HepG2 (cell line): ENCODE data around the gene NCOA7. TPM values are rescaled to one million over a fixed set of nuclear protein-coding genes. Genes with fewer than 3 reads are reported as not detected.
A peak's percentile ranks its signal among the peaks of the same experiment; 100 is the strongest.

Experiments
- CC2D1A ChIP-seq: sonication (generic); formaldehyde crosslinking; IDR thresholded peaks from 2 replicates; pipeline ENCODE4 v1.8.1; 2023; ENCODE audit warnings: mild to moderate bottlenecking, missing genetic modification reagents
- HES4 ChIP-seq: sonication (generic); formaldehyde crosslinking; IDR thresholded peaks from 2 replicates; pipeline ENCODE4 v1.9.0; 2021; ENCODE audit warnings: mild to moderate bottlenecking, missing genetic modification reagents, borderline replicate concordance
- HINFP ChIP-seq: sonication (generic); formaldehyde crosslinking; IDR thresholded peaks from 2 replicates; pipeline ENCODE4 v1.4.0; 2020; ENCODE audit warnings: low read depth, mild to moderate bottlenecking, missing genetic modification reagents
- ISX ChIP-seq: sonication (generic); formaldehyde crosslinking; conservative IDR thresholded peaks from 2 replicates; pipeline ENCODE4 v1.5.0; 2020; ENCODE audit warnings: missing genetic modification reagents
- MAFF ChIP-seq: IDR thresholded peaks from 2 replicates; pipeline ENCODE4 v1.6.1; 2011; ENCODE audit warnings: low read depth, low read length, improper control_type of control experiment
- MAX ChIP-seq: IDR thresholded peaks from 2 replicates; pipeline ENCODE4 v1.6.1; 2012; ENCODE audit warnings: inconsistent platforms
- MAZ ChIP-seq, 2 experiments: sonication (generic) in 1 of 2; formaldehyde crosslinking in 1 of 2; IDR thresholded peaks; 2 replicates each; pipeline versions ENCODE4 v1.5.0 to v1.6.1; 2012 to 2020; ENCODE audit warnings: low read depth in 2 of 2, mild to moderate bottlenecking in 2 of 2, borderline replicate concordance in 1 of 2, improper control_type of control experiment in 1 of 2, low read length in 1 of 2, missing genetic modification reagents in 1 of 2, moderate library complexity in 1 of 2
- NR2C2 ChIP-seq: sonication (generic); formaldehyde crosslinking; IDR thresholded peaks from 2 replicates; pipeline ENCODE4 v1.4.0; 2020; ENCODE audit warnings: missing genetic modification reagents, mild to moderate bottlenecking, moderate library complexity, borderline replicate concordance
- NR3C1 ChIP-seq: sonication (generic); formaldehyde crosslinking; IDR thresholded peaks from 2 replicates; pipeline ENCODE4 v1.4.0; 2020; ENCODE audit warnings: missing genetic modification reagents
- RARA ChIP-seq: IDR thresholded peaks from 2 replicates; pipeline ENCODE4 v1.6.1; 2016; ENCODE audit warnings: missing genetic modification reagents, missing compliant biosample characterization
- THAP11 ChIP-seq: IDR thresholded peaks from 2 replicates; pipeline ENCODE4 v1.6.1; 2016; ENCODE audit warnings: missing biosample characterization, missing genetic modification reagents
- TOPORS ChIP-seq: sonication (generic); formaldehyde crosslinking; IDR thresholded peaks from 2 replicates; pipeline ENCODE4 v1.8.0; 2023; ENCODE audit warnings: mild to moderate bottlenecking, missing genetic modification reagents
- ZFAT ChIP-seq: sonication (generic); formaldehyde crosslinking; conservative IDR thresholded peaks from 2 replicates; pipeline ENCODE4 v1.8.1; 2023; ENCODE audit warnings: missing genetic modification reagents, inconsistent platforms
- ZNF17 ChIP-seq: sonication (generic); formaldehyde crosslinking; IDR thresholded peaks from 2 replicates; pipeline ENCODE4 v1.5.0; 2020; ENCODE audit warnings: mild to moderate bottlenecking, missing genetic modification reagents
- ZNF205 ChIP-seq: IDR thresholded peaks from 2 replicates; pipeline ENCODE4 v1.6.1; 2018; ENCODE audit warnings: missing biosample characterization, missing genetic modification reagents
- ZNF644 ChIP-seq: IDR thresholded peaks from 2 replicates; pipeline ENCODE4 v1.6.1; 2016; ENCODE audit warnings: low read depth
- ZNF749 ChIP-seq: sonication (generic); formaldehyde crosslinking; IDR thresholded peaks from 2 replicates; pipeline ENCODE4 v1.8.0; 2022; ENCODE audit warnings: mild to moderate bottlenecking, missing genetic modification reagents, moderate library complexity, borderline replicate concordance
- ZNF75D ChIP-seq: sonication (generic); formaldehyde crosslinking; IDR thresholded peaks from 2 replicates; pipeline ENCODE4 v1.8.1; 2023; ENCODE audit warnings: missing genetic modification reagents, mild to moderate bottlenecking, borderline replicate concordance
- ZZZ3 ChIP-seq: sonication (generic); formaldehyde crosslinking; IDR thresholded peaks from 2 replicates; pipeline ENCODE4 v1.4.0; 2020; ENCODE audit warnings: missing genetic modification reagents, mild to moderate bottlenecking, borderline replicate concordance
- polyA plus RNA-seq, 8 experiments: library from polyadenylated mRNA; depleted of rRNA in 3 of 8; stranded (reverse) in 7 of 8; unstranded in 1 of 8; fragments of >200 nt; fragmentation: Illumina TruSeq in 4 of 8; extraction: Trizol in 4 of 8; gene quantifications; 2 replicates each; pipeline versions ENCODE4 v1.2.1 to v1.2.3, GENCODE V29; 2011 to 2016; ENCODE audit warnings: low read depth in 4 of 8, missing spikeins in 1 of 8, mixed read lengths in 1 of 8; ENCODE audit not compliant: insufficient read depth in 1 of 8
- total RNA-seq, 5 experiments: library from RNA; depleted of rRNA; stranded (reverse); fragments of >200 nt; fragmentation: Illumina TruSeq; extraction: Trizol; gene quantifications; 2 replicates each; pipeline ENCODE4 v1.2.3, GENCODE V29; 2016; ENCODE audit warnings: low read depth in 1 of 5
- TF ChIP-seq, protein P1 (sequence below): IDR thresholded peaks from 2 replicates; pipeline ENCODE4 v1.6.1; 2016; ENCODE audit warnings: low read depth, missing genetic modification reagents, missing compliant biosample characterization

NCOA7 gene
- total and polyA plus RNA-seq, 2 of the 13 experiments (the other 11 are each of a cell fraction or from before 2014, with no cell fraction given) = 13.6 to 20.8 TPM

DNA sequence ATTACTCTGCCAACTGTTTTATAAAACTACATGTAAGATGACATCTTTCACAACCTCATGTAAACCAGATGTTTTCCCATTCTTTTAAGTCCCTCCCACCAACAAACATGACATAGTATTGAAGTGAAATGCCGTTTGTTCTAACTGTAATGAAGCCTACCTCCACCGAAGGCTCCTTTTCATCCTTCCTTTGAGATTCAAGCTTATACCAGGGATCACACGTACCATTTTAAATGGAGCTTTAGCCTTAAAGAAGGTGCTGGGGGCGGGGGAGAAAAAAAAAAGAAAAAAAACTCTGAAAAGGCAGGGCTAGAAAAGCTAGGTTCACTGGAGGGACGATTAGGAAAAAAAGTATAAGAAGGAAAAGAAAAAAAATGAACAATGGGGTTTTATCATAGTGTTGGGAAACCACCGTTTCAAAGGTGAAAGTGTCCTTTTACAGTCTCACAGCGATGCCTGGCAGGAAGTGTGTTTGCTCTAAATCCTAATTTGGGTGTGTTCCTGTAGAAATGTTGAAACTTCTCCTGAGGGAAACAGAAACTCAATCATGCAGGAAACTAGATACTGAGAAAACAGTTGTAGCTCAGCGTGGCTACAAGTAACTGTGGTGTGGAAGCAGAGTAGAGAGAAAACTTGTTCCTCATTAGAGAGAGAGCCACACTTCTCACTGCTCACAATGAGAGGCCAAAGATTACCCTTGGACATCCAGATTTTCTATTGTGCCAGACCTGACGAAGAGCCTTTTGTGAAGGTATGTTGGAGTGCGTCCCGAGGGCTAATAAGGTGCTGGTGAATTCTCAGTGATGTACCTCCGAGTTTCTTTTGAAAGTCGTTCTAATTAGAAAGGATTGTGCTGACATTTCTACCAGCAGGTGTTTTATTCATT, 128.2 kb downstream of the NCOA7 start (continued):
- TF ChIP-seq ZNF749 (CRISPR knock-in tag) (no peak), MAZ (IDR thresholded peaks at IDR 0.05; ENCODE audit: borderline replicate concordance, low read depth, low read length) (no peak), MAZ (CRISPR knock-in tag; IDR thresholded peaks at IDR 0.05; ENCODE audit: low read depth) (no peak), THAP11 (peak; percentile 45; the same call in 1 of the 2 replicates), ZFAT (CRISPR knock-in tag) (no peak), ZNF644 (CRISPR knock-in tag) (no peak; the same call in 1 of the 2 replicates), TOPORS (CRISPR knock-in tag) (no peak), HES4 (CRISPR knock-in tag) (no peak), MAX (peak; percentile 36), RARA (CRISPR knock-in tag) (peak; percentile 36; the same call in 1 of the 2 replicates), ZNF17 (CRISPR knock-in tag) (no peak), ZNF205 (peak; percentile 81), ZNF75D (CRISPR knock-in tag) (no peak), NR2C2 (CRISPR knock-in tag) (peak; percentile 49; the same call in 1 of the 2 replicates), ISX (no peak), CC2D1A (CRISPR knock-in tag) (no peak), NR3C1 (CRISPR knock-in tag) (no peak), ZZZ3 (no peak), MAFF (no peak), HINFP (no peak)
- TF ChIP-seq, protein P1, sequence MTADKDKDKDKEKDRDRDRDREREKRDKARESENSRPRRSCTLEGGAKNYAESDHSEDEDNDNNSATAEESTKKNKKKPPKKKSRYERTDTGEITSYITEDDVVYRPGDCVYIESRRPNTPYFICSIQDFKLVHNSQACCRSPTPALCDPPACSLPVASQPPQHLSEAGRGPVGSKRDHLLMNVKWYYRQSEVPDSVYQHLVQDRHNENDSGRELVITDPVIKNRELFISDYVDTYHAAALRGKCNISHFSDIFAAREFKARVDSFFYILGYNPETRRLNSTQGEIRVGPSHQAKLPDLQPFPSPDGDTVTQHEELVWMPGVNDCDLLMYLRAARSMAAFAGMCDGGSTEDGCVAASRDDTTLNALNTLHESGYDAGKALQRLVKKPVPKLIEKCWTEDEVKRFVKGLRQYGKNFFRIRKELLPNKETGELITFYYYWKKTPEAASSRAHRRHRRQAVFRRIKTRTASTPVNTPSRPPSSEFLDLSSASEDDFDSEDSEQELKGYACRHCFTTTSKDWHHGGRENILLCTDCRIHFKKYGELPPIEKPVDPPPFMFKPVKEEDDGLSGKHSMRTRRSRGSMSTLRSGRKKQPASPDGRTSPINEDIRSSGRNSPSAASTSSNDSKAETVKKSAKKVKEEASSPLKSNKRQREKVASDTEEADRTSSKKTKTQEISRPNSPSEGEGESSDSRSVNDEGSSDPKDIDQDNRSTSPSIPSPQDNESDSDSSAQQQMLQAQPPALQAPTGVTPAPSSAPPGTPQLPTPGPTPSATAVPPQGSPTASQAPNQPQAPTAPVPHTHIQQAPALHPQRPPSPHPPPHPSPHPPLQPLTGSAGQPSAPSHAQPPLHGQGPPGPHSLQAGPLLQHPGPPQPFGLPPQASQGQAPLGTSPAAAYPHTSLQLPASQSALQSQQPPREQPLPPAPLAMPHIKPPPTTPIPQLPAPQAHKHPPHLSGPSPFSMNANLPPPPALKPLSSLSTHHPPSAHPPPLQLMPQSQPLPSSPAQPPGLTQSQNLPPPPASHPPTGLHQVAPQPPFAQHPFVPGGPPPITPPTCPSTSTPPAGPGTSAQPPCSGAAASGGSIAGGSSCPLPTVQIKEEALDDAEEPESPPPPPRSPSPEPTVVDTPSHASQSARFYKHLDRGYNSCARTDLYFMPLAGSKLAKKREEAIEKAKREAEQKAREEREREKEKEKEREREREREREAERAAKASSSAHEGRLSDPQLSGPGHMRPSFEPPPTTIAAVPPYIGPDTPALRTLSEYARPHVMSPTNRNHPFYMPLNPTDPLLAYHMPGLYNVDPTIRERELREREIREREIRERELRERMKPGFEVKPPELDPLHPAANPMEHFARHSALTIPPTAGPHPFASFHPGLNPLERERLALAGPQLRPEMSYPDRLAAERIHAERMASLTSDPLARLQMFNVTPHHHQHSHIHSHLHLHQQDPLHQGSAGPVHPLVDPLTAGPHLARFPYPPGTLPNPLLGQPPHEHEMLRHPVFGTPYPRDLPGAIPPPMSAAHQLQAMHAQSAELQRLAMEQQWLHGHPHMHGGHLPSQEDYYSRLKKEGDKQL (CRISPR knock-in tag) = peak; percentile 20; the same call in 1 of the 2 replicates
